K562 (cell line): Measurements from ENCODE around the gene C12orf42. TPM values are rescaled to one million over a fixed set of nuclear protein-coding genes. Genes with fewer than 3 reads are reported as not detected.

Experiments used
- ATAC-seq: fragments of 200-7000 bp; cut with Tn5 transposase; 3 replicates; pipeline ENCODE4 v1.9.1; 2020; ENCODE audit warnings: moderate library complexity
- BruUV-seq: library from RNA; stranded (reverse); fragments of 400-500 nt; replicated peaks from 2 replicates; lab custom pipeline; 2021; lab: Mats Ljungman, UMichigan
- CTCF ChIA-PET: fragments of 300-600 bp; formaldehyde crosslinking; extraction: SDS; loops from one replicate; lab custom pipeline; 2021; ENCODE audit warnings: low intra/inter-chr PET ratio; lab: Yijun Ruan, JAX
- POLR2A ChIA-PET: fragments of 300-600, 350-650 bp; sonication (Branson Sonifier 250); formaldehyde crosslinking; extraction: SDS; loops from one replicate; lab custom pipeline; 2021; ENCODE audit warnings: antibody characterized with exemption, inconsistent platforms; lab: Yijun Ruan, JAX
- DNase-seq, 4 experiments: peaks; one replicate each; pipeline versions ENCODE4 v3.0.0 to v3.0.0-alpha.2; 2011 to 2018; ENCODE audit warnings: low spot score in 3 of 4, mixed read lengths in 3 of 4; ENCODE audit errors: extremely low read depth in 1 of 4
- FAIRE-seq: peaks from 2 replicates; lab custom pipeline; 2011; peaks lifted over from hg19 to GRCh38; lab: Jason Lieb, UNC
- H2AFZ ChIP-seq: 2 replicates; pipeline ENCODE4 v1.6.0; 2011; ENCODE audit warnings: low read depth, low read length, control low read depth, inconsistent platforms
- H3K27ac ChIP-seq: fragments of 200-600 bp; 3 replicates; pipeline ENCODE4 v1.8.0; 2011; ENCODE audit warnings: low read depth, mild to moderate bottlenecking, control low read depth, inconsistent platforms, low read length, moderate library complexity, mixed read lengths; ENCODE audit errors: extremely low read depth
- H3K27me3 ChIP-seq, 2 experiments: fragments of 300-600 bp in 1 of 2; 2 replicates in 1 of 2; 3 replicates in 1 of 2; pipeline versions ENCODE4 v1.6.0 to v1.8.0; 2011; ENCODE audit warnings: inconsistent platforms in 2 of 2, low read length in 2 of 2, mild to moderate bottlenecking in 1 of 2, mixed read lengths in 1 of 2, moderate library complexity in 1 of 2; ENCODE audit not compliant: control insufficient read depth in 2 of 2, insufficient read depth in 2 of 2
- H3K36me3 ChIP-seq: fragments of 300-600 bp; 3 replicates; pipeline ENCODE4 v1.8.0; 2011; ENCODE audit warnings: mild to moderate bottlenecking, low read length, inconsistent platforms; ENCODE audit not compliant: control insufficient read depth, insufficient read depth
- H3K4me1 ChIP-seq, 2 experiments: fragments of 200-600 bp in 1 of 2; replicated peaks in 1 of 2; 2 replicates in 1 of 2; 3 replicates in 1 of 2; pipeline versions ENCODE4 v1.5.1 to v1.8.0; 2011; ENCODE audit warnings: inconsistent platforms in 2 of 2, low read length in 2 of 2, mild to moderate bottlenecking in 1 of 2, mixed read lengths in 1 of 2, moderate library complexity in 1 of 2; ENCODE audit not compliant: control insufficient read depth in 2 of 2, insufficient read depth in 2 of 2
- H3K4me2 ChIP-seq: 2 replicates; pipeline ENCODE4 v1.6.1; 2011; ENCODE audit warnings: low read length, control low read depth, inconsistent platforms, mixed read lengths; ENCODE audit not compliant: insufficient read depth
- H3K4me3 ChIP-seq: fragments of 200-600 bp; sonication (generic), shearing (Covaris generic); 2 replicates; pipeline ENCODE4 v1.5.1; 2016; ENCODE audit warnings: control low read depth, inconsistent platforms
- H3K79me2 ChIP-seq: fragments of 200-600 bp; 3 replicates; pipeline ENCODE4 v1.8.0; 2011; ENCODE audit warnings: low read length, inconsistent platforms; ENCODE audit not compliant: control insufficient read depth, insufficient read depth
- H3K9ac ChIP-seq, 2 experiments: 2 replicates each; pipeline versions ENCODE4 v1.6.0 to v1.6.1; 2011; ENCODE audit warnings: low read depth in 2 of 2, low read length in 2 of 2, control low read depth in 1 of 2, inconsistent platforms in 1 of 2, mild to moderate bottlenecking in 1 of 2, mixed read lengths in 1 of 2; ENCODE audit not compliant: insufficient read depth in 1 of 2
- H3K9me1 ChIP-seq: one replicate; pipeline ENCODE4 v1.6.0; 2011; ENCODE audit warnings: inconsistent platforms, mild to moderate bottlenecking, low read length, moderate library complexity; ENCODE audit not compliant: control insufficient read depth, insufficient read depth
- H3K9me3 ChIP-seq: replicated peaks from 2 replicates; pipeline ENCODE4 v1.5.1; 2011; ENCODE audit warnings: low read depth, low read length, inconsistent platforms; ENCODE audit not compliant: control insufficient read depth, insufficient read depth
- H4K20me1 ChIP-seq: replicated peaks from 2 replicates; pipeline ENCODE4 v1.6.1; 2011; ENCODE audit warnings: low read length, inconsistent platforms, mixed read lengths; ENCODE audit not compliant: control insufficient read depth, insufficient read depth
- CEBPB ChIP-seq: fragments of 450-650 bp; IDR thresholded peaks from 2 replicates; pipeline ENCODE4 v1.6.1; 2016; ENCODE audit warnings: missing genetic modification characterization, missing compliant biosample characterization
- CEBPG ChIP-seq, 3 experiments: fragments of 200-800 bp in 1 of 3; sonication (Bioruptor generic) in 1 of 3; sonication (generic) in 1 of 3; formaldehyde crosslinking in 1 of 3; IDR thresholded peaks in 2 of 3; conservative IDR thresholded peaks in 1 of 3; 2 replicates each; pipeline versions ENCODE4 v1.6.1 to v1.8.0; 2016 to 2022; ENCODE audit warnings: missing compliant biosample characterization in 2 of 3, missing genetic modification characterization in 2 of 3, mild to moderate bottlenecking in 1 of 3, missing genetic modification reagents in 1 of 3
- CTCF ChIP-seq, 3 experiments: IDR thresholded peaks in 2 of 3; conservative IDR thresholded peaks in 1 of 3; 2 replicates each; pipeline ENCODE4 v1.5.1; 2011 to 2012; ENCODE audit warnings: low read length in 3 of 3, mild to moderate bottlenecking in 3 of 3, control low read depth in 2 of 3, improper control_type of control experiment in 1 of 3, inconsistent platforms in 1 of 3, low read depth in 1 of 3, mixed read lengths in 1 of 3, moderate library complexity in 1 of 3; ENCODE audit not compliant: insufficient read depth in 2 of 3
- ETV1 ChIP-seq: fragments of 450-650 bp; conservative IDR thresholded peaks from 2 replicates; pipeline ENCODE4 v1.6.1; 2016; ENCODE audit warnings: missing genetic modification characterization, control low read depth, low read depth, missing compliant biosample characterization
- GTF2E2 ChIP-seq: fragments of 200-800 bp; sonication (Bioruptor generic); IDR thresholded peaks from 2 replicates; pipeline ENCODE4 v1.6.1; 2016; ENCODE audit warnings: missing genetic modification characterization, missing compliant biosample characterization
- HSF4 ChIP-seq: fragments of 250-450 bp; sonication (Bioruptor Pico); IDR thresholded peaks from 2 replicates; pipeline ENCODE4 v2.1.2; 2022; ENCODE audit warnings: mild to moderate bottlenecking, moderate library complexity, borderline replicate concordance
- LEF1 ChIP-seq: fragments of 450-650 bp; IDR thresholded peaks from 2 replicates; pipeline ENCODE4 v1.6.1; 2016; ENCODE audit warnings: mild to moderate bottlenecking
- TRIM24 ChIP-seq, 2 experiments: fragments of 450-650 bp; IDR thresholded peaks; 2 replicates each; pipeline ENCODE4 v1.6.1; 2016
- ZNF584 ChIP-seq: fragments of 200-800 bp; sonication (Bioruptor generic); IDR thresholded peaks from 2 replicates; pipeline ENCODE4 v1.6.1; 2016; ENCODE audit warnings: low read depth, mild to moderate bottlenecking, missing genetic modification characterization, missing compliant biosample characterization
- WGBS: fragments of 100-300 bp; shearing (Covaris generic); methylation state at CpG from one replicate; pipeline ENCODE4 v1.1.6; 2016; ENCODE audit warnings: low coverage, mixed read lengths; ENCODE audit not compliant: insufficient coverage; ENCODE audit errors: missing lambda C conversion rate; 5-methylcytosine and 5-hydroxymethylcytosine counted together
- in situ Hi-C: fragments of 300-500 bp; cut with MboI; formaldehyde crosslinking; loops from 4 replicates; pipeline ENCODE4 v1.15.0; 2018; ENCODE audit warnings: inconsistent platforms, mixed read lengths
- intact Hi-C: fragments of 100-400 bp; cut with micrococcal nuclease; formaldehyde crosslinking; loops from 2 replicates; pipeline ENCODE4 v1.14.2; 2022
- polyA plus RNA-seq, 8 experiments: library from polyadenylated mRNA; depleted of rRNA in 4 of 8; stranded (reverse) in 5 of 8; unstranded in 3 of 8; fragments of >200 nt; fragmentation: Nextera tagmentation in 2 of 8; fragmentation: Illumina TruSeq in 1 of 8; extraction: Ambion mirVana in 2 of 8; extraction: Trizol in 1 of 8; gene quantifications; 2 replicates each; pipeline versions ENCODE4 v1.2.1 to v1.2.3, GENCODE V29; 2011 to 2014; ENCODE audit warnings: inconsistent platforms in 1 of 8, missing spikeins in 1 of 8
- total RNA-seq, 7 experiments: library from RNA; depleted of rRNA in 6 of 7; stranded (reverse); fragments of >200 nt in 6 of 7; fragmentation: Illumina TruSeq in 2 of 7; extraction: Trizol in 2 of 7; gene quantifications; 2 replicates each; pipeline versions ENCODE4 v1.2.1 to v1.2.3, GENCODE V29; 2011 to 2021; ENCODE audit warnings: low replicate concordance in 1 of 7

Gene C12orf42
- total and polyA plus RNA-seq, 9 of the 15 experiments (the other 6 are each of a cell fraction or from before 2014, with no cell fraction given): not detected

GRCh38 chr12:103503546-103504480, 8.0 kb upstream of the C12orf42 start (continued):
- TF ChIP-seq TRIM24 (IDR thresholded peaks at IDR 0.05): no peak
- peak; percentile 56 to 68 (median 62) for TF ChIP-seq CTCF (IDR thresholded peaks at IDR 0.05 in 2 of 3, conservative IDR thresholded peaks at IDR 0.05 in 1 of 3; ENCODE audit: insufficient read depth in 2 of 3, low read depth in 1 of 3, low read length in 3 of 3)
- no peak for TF ChIP-seq ZNF584
- no peak for TF ChIP-seq GTF2E2 (tag)

GRCh38 chr12:103501447-103501846, 5.7 kb upstream of the C12orf42 start:
- TF ChIP-seq ETV1 (tag): no peak
- no peak for TF ChIP-seq HSF4 (CRISPR knock-in tag)
- TF ChIP-seq LEF1: no peak
- peak; percentile 72 for TF ChIP-seq CEBPB (tag)
- no peak for TF ChIP-seq CEBPG (CRISPR knock-in tag; IDR thresholded peaks at IDR 0.05)
- TF ChIP-seq CEBPG (tag; conservative IDR thresholded peaks at IDR 0.05 in 1 of 2, IDR thresholded peaks at IDR 0.05 in 1 of 2): peak; percentile 29 to 77; a peak in 2 of 4 replicates
- H3K4me3 ChIP-seq: no peak overlapping the region
- H2AFZ ChIP-seq: no peak overlapping the region
- no peak overlapping the region for H3K4me2 ChIP-seq
- DNase-seq (no peak), FAIRE-seq (no peak), ATAC-seq (no peak)
- no peaks in the 10 kb centered on the region for H3K4me1 ChIP-seq
- H3K27me3 ChIP-seq: no peaks in the 10 kb centered on the region
- H3K9me3 ChIP-seq: no peaks in the 10 kb centered on the region
- no peaks in the 10 kb centered on the region for H3K36me3 ChIP-seq
- no peak overlapping the region for H3K9ac ChIP-seq
- intact Hi-C loops (no loop called here), in situ Hi-C loops (no loop called here)
- 0% methylated on average over 5 of the region's 5 CpGs for WGBS
- no peak overlapping the region for H3K27ac ChIP-seq
- H3K79me2 ChIP-seq: no peaks in the 10 kb centered on the region
- CTCF ChIA-PET: no interaction called here
- POLR2A ChIA-PET: no interaction called here
- H3K9me1 ChIP-seq: no peaks in the 10 kb centered on the region
- no TSS peak for BruUV-seq
- no peaks in the 10 kb centered on the region for H4K20me1 ChIP-seq
